Esophagus mucosa (tissue), 1 donor: ENCODE data around the gene TTC3. TPM values are rescaled to one million over a fixed set of nuclear protein-coding genes. Genes with fewer than 3 reads are reported as not detected.
"Not testable (repeated sequence)": the region's sequence is repeated elsewhere in the genome, so short reads cannot be mapped to it uniquely, and the experiment has no call there.

Experiments used
- ATAC-seq: fragments of 200-7000 bp; cut with Tn5 transposase; one replicate; pipeline ENCODE4 v1.9.1; 2020
- total RNA-seq: library from RNA; stranded (reverse); gene quantifications from one replicate; pipeline ENCODE4 v1.2.4, GENCODE V29; 2023
- donor health status: DM: yes; HTN: yes; CAD: no.

TTC3 gene
- 39.8 TPM for total RNA-seq

- peak; percentile 89 for ATAC-seq
These were observed at the start of gene TTC3, which contains the start of gene PIGP for GRCh38 chr21:37072988-37073416. Gene TTC3, plus strand, starts transcription at chr21:37073254. Its CDS starts 14,004 bp downstream, at chr21:37087258. Gene PIGP, minus strand, starts transcription at chr21:37073071. Its CDS starts 556 bp downstream, at chr21:37072515.

GRCh38 chr21:37026499-37026898, 46.6 kb upstream of the TTC3 start:
- ATAC-seq = no peak

- ATAC-seq = no peak
These were observed 44.5 kb upstream of the TTC3 start for GRCh38 chr21:37028570-37028969.

GRCh38 chr21:37030864-37031263, 42.2 kb upstream of the TTC3 start:
- no peak for ATAC-seq

GRCh38 chr21:37032293-37032692, 40.8 kb upstream of the TTC3 start:
- no peak for ATAC-seq

GRCh38 chr21:37032877-37033471, 40.1 kb upstream of the TTC3 start:
- ATAC-seq = peak; percentile 38

GRCh38 chr21:37034394-37034793, 38.7 kb upstream of the TTC3 start:
- ATAC-seq = not testable (repeated sequence)

- ATAC-seq = no peak
These were observed 36.9 kb upstream of the TTC3 start for GRCh38 chr21:37036177-37036576.

- ATAC-seq = no peak
These were observed 33.5 kb upstream of the TTC3 start for GRCh38 chr21:37039411-37040075.

- ATAC-seq = no peak
These were observed 32.8 kb upstream of the TTC3 start for GRCh38 chr21:37040212-37040611.

GRCh38 chr21:37041706-37042271, 31.3 kb upstream of the TTC3 start:
- ATAC-seq = peak; percentile 51

GRCh38 chr21:37043818-37044217, 29.2 kb upstream of the TTC3 start:
- no peak for ATAC-seq

GRCh38 chr21:37044643-37045042, 28.4 kb upstream of the TTC3 start:
- no peak for ATAC-seq

- no peak for ATAC-seq
These were observed 27.9 kb upstream of the TTC3 start for GRCh38 chr21:37045149-37045548.

- ATAC-seq = no peak
These were observed 27.5 kb upstream of the TTC3 start for GRCh38 chr21:37045556-37045955.

GRCh38 chr21:37047079-37047478, 26.0 kb upstream of the TTC3 start:
- peak; percentile 46 for ATAC-seq

GRCh38 chr21:37049741-37050140, 23.3 kb upstream of the TTC3 start:
- ATAC-seq = not testable (repeated sequence)

- ATAC-seq = no peak
These were observed 17.7 kb upstream of the TTC3 start for GRCh38 chr21:37055271-37055855.

- ATAC-seq = no peak
These were observed 15.4 kb upstream of the TTC3 start for GRCh38 chr21:37057614-37058013.

GRCh38 chr21:37058261-37058660, 14.8 kb upstream of the TTC3 start:
- ATAC-seq = no peak

- ATAC-seq = no peak
These were observed 13.9 kb upstream of the TTC3 start for GRCh38 chr21:37059181-37059580.

GRCh38 chr21:37060296-37060695, 12.8 kb upstream of the TTC3 start:
- peak; percentile 95 for ATAC-seq

GRCh38 chr21:37061926-37062592, 11.0 kb upstream of the TTC3 start:
- ATAC-seq = no peak
